ENCODE measurements around the gene RPS6KA1. TPM values are rescaled to one million over a fixed set of nuclear protein-coding genes. Genes with fewer than 3 reads are reported as not detected.
"Not testable (repeated sequence)": the region's sequence is repeated elsewhere in the genome, so short reads cannot be mapped to it uniquely, and the experiment has no call there.

RPS6KA1 gene
- 4.6 TPM for total RNA-seq
- long read RNA-seq, partial matches to known transcripts = 1 of 7 reads
- long read RNA-seq, other reads (novel, unspliced or antisense) = 0 of 7 reads

GRCh38 chr1:26529655-26530409 is at the start of gene RPS6KA1:
Gene RPS6KA1, plus strand, starts transcription at chr1:26529761. Its CDS starts 160 bp downstream, at chr1:26529921.
- peak; percentile 85 for ATAC-seq
- intact Hi-C loops (cut with micrococcal nuclease) = no loop called here
- DNase-seq = peak; percentile 78

DNA sequence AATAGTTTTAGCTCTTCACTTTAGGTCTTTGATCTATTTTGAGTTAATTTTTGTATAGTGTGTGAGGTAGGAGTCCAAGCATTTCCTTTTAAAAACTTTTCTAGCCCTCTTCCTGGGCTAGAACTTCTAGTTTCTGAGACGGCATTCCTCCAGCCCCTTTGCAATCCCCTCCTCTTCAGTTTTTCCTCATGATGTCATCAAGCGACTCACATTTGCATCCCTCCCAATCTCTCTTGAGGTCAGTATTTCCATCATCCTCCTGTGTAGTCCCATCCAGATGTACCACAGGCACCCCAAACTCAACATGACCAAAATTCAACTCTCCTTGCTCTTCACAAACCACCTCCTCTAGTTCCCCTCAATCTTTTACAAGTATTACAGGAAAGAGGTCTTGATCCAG is 46.6 kb upstream of the RPS6KA1 start:
- ATAC-seq = no peak
- intact Hi-C loops (cut with micrococcal nuclease) = no loop called here
- no peak for DNase-seq

- ATAC-seq (no peak), DNase-seq (no peak)
- intact Hi-C loops (cut with micrococcal nuclease) = no loop called here
These were observed 45.6 kb upstream of the RPS6KA1 start for GRCh38 chr1:26483980-26484379.

- ATAC-seq (no peak), DNase-seq (no peak)
- intact Hi-C loops (cut with micrococcal nuclease) = no loop called here
These were observed 39.4 kb upstream of the RPS6KA1 start for GRCh38 chr1:26490155-26490554.

- DNase-seq (no peak), ATAC-seq (no peak)
- intact Hi-C loops (cut with micrococcal nuclease) = no loop called here
These were observed 36.3 kb upstream of the RPS6KA1 start for GRCh38 chr1:26493267-26493666.

DNA sequence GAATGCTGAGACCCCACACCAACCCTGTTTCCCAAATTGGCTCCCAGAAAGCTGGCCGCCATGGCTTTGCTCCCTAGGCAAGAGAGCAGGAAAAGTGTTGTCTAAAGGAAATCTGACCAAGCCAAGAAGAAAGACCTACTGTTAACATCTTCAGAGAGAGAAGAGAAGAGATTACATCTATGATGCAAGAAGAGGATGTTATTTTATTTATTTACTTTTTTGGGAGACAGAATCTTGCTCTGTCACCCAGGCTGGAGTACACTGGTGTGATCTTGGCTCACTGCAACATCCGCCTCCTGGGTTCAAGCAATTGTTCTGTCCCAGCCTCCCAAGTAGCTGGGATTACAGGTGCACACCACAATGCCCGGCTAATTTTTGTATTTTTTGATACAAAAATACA is 35.6 kb upstream of the RPS6KA1 start:
- intact Hi-C loops (cut with micrococcal nuclease) = no loop called here
- ATAC-seq (no peak), DNase-seq (no peak)

- ATAC-seq (no peak), DNase-seq (peak; percentile 39)
- intact Hi-C loops (cut with micrococcal nuclease) = no loop called here
These were observed 32.7 kb upstream of the RPS6KA1 start for GRCh38 chr1:26496861-26497260.

- ATAC-seq = no peak
- intact Hi-C loops (cut with micrococcal nuclease) = no loop called here
These were observed 30.7 kb upstream of the RPS6KA1 start for GRCh38 chr1:26498894-26499293.

DNA sequence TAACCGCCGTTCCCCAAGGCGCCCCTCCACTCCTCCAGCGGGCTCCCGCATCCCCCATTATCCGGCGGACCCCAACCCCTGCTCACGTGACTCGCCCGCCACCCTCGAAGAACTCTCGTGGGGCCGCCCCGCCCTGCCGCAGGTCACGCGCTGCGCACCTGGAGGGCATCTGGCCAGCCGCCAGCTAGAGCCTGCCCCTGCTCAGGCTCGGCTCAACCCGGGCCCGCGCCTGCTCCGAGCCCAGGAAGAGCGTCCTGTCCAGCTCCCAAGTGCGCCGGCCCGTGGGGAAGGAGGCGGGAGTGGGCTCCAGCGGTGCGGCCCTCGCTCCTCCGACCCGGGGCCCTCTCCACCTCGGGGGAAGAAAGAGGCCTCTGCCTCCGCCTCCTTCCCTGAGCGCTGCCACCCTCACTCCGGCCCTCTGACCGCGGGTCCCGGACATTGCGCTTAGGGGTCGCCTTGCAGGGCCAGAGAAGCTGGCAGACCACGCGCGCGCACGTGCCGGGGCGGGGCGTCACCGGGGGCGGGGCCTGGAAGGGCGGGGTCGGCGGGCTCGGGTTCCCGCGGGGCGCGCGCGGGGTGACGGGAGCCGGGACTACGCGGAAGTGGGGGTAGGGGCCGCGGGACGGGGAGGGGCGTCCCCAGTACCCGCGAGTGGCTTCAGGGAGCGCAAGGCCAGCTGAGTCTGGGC is 28.9 kb upstream of the RPS6KA1 start:
- intact Hi-C loops (cut with micrococcal nuclease) = no loop called here
- peak; percentile 95 for ATAC-seq
- peak; percentile 94 for DNase-seq

More at GRCh38 chr1:26498894-26499293, 30.7 kb upstream of the RPS6KA1 start:
- no peak for DNase-seq

DNA sequence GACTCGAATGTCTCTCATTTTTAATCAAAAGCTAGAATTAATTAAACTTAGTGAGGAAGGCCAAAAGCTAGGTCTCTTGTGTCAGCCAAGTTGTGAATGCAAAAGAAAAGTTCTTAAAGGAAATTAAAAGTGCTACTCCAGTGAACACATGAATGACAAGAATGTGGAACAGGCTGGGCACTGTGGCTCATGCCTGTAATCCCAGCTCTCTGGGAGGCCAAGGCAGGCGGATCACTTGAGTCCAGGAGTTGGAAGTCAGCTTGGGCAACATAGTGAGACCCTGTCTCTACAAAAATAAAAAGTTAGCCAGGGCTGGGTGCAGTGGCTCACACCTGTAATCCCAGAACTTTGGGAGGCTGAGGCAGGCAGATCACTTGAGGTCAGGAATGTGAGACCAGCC is 18.9 kb upstream of the RPS6KA1 start:
- DNase-seq; intact Hi-C loops (cut with micrococcal nuclease); ATAC-seq: not testable (repeated sequence)

DNA sequence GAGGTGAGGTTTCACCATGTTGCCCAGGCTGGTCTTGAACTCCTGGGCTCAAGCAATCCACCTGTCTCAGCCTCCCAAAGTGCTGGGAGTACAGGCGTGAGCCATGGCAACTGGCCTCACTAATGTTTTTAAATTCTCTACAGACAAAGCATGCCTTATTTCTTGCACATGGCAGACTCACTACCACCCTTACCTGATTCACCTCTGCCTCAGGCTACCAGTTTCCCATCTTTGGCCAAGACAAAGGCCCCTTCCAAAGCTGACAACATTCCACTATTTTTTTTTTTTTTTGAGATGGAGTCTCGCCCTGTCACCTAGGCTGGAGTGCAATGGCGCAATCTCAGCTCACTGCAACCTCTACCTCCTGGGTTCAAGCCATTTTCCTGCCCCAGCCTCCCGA is 13.7 kb upstream of the RPS6KA1 start:
- DNase-seq; ATAC-seq; intact Hi-C loops (cut with micrococcal nuclease): not testable (repeated sequence)

DNA sequence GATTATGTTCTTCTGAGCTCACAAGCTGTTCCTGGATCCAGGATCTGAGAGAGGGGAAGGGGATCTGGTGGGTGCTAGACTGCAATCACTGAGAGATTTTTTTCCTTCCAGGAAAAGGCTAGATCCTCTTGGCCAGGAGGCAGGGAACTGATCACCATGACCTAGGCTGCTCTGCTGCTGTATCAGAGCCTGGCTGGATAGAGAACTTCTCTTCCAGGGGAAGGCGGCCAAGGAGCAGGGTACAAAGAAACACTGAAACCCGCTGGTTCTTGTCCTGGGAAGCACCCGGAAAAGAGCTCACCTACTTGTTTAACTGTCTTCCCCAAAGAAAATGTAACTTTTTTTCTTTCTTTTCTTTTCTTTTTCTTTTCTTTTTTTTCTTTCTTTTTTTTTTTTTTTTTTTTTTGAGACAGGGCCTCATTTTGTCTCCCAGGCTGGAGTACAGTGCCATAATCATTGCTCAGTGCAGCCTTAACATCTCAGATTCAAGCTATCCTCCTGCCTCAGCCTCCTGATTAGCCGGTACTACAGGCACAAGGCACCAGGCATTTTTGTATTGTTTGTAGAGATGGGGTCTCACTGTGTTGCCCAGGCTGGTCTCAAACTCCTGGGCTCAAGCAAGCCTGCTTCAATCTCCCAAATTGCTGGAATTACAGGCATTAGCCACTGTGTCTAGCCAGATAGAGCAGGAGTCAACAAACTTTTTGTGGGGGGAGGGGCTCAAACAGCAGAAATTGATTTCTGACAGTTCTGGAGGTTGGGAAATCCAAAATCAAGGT is 12.4 kb upstream of the RPS6KA1 start:
- intact Hi-C loops (cut with micrococcal nuclease) = no loop called here
- ATAC-seq = no peak

DNA sequence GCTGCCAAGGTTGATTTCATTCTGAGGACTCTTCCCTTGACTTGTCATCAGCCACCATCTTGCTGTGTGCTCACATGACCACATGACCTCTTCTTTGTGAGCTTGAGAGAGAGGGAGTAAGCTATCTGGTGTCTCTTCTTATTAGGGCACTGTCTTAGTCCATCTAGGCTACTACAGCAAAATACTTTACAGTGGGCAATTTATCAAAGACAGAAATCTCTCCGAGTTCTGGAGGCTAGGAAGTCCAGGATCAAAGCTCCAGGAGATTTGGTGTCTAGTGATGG is 11.9 kb upstream of the RPS6KA1 start:
- intact Hi-C loops (cut with micrococcal nuclease) = no loop called here

More for the DNA sequence above, 12.4 kb upstream of the RPS6KA1 start:
- no peak for DNase-seq

DNA sequence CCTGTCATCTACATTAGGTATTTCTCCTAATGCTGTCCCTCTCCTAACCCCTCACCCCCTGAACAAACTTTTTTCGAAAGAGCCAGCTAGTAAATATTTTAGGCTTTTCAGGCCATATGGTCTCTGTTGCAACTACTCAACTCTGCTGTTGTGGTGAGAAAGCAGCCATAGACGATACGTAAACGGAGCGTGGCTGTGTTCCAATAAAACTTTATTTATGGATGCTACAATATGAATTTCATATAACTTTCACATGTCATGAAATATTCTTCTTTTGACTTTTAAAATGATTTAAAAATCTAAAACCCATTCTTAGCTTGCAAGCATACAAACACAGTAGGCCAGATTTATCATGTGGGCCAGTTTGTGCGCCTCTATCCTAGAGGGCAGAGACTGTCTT is 11.2 kb upstream of the RPS6KA1 start:
- ATAC-seq (no peak), DNase-seq (no peak)
- intact Hi-C loops (cut with micrococcal nuclease) = no loop called here

More for the DNA sequence above, 11.9 kb upstream of the RPS6KA1 start:
- ATAC-seq (no peak), DNase-seq (no peak)

GRCh38 chr1:26520339-26520738 is 9.2 kb upstream of the RPS6KA1 start:
- intact Hi-C loops (cut with micrococcal nuclease) = no loop called here
- ATAC-seq = no peak
- DNase-seq = no peak

GRCh38 chr1:26521669-26522030 is 7.9 kb upstream of the RPS6KA1 start:
- ATAC-seq = no peak
- intact Hi-C loops (cut with micrococcal nuclease) = no loop called here

DNA sequence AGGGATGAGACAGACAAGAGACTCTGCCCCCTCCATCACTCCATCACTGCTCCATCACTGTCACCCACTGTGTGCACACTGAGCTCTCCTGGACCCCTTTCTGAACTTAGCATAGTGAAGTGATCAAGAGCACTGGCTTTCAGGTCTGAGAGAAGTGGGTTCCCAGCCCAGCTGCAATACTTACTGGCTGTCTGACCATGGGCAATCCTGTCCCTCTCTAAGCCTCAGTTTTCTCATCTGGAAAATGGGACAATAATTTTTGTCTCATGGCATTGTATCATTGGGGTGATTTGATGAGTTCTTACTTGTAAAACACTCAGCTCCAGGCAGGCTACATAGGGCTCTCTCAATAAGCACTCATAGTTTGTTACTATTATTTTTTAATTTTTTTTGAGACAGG is 7.5 kb upstream of the RPS6KA1 start:
- intact Hi-C loops (cut with micrococcal nuclease) = no loop called here
- DNase-seq = no peak
- no peak for ATAC-seq

More at GRCh38 chr1:26521669-26522030, 7.9 kb upstream of the RPS6KA1 start:
- no peak for DNase-seq

DNA sequence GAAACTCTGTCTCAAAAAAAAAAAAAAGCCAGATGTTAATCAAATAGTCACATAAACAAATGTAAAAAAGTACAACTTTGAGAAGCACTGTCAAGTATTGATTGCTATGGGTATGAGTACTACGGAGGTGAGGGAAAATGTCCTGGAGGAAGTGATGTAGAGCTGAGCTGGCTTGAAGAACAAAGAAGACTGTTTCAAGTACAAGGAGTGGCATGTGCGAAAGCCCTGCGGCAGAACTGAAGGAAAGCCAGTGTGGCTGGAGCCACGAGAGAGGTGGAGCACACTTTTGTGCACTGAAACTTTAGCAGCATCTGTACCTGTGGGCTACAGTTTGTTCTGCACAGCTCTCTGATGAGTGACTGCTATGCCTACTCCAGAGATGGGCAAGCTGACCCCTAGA is 5.4 kb upstream of the RPS6KA1 start:
- intact Hi-C loops (cut with micrococcal nuclease) = no loop called here
- ATAC-seq (no peak), DNase-seq (no peak)

DNA sequence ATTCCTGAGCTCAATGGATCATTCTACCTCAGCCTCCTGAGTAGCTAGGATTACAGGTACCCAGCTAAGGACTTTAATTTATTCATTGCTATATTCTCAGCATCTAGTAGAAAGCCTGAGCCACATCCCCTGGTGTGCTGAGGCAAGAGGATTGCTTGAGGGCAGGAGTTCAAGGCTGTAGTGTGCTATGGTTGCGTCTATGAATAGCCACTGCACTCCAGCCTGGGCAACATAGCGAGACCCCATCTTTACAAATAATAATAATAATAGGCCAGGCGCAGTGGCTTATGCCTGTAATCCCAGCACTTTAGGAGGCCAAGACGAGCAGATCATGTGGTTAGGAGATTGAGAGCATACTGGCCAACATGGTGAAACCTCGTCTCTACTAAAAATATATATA is 3.3 kb upstream of the RPS6KA1 start:
- ATAC-seq (no peak), DNase-seq (no peak)
- intact Hi-C loops (cut with micrococcal nuclease) = no loop called here

- ATAC-seq (no peak), DNase-seq (no peak)
- intact Hi-C loops (cut with micrococcal nuclease) = no loop called here
These were observed 231 bp upstream of the RPS6KA1 start for GRCh38 chr1:26529405-26529654.
